GM18517 (cell line): ENCODE results near the gene ZNF611.
"Not testable (repeated sequence)": the region's sequence is repeated elsewhere in the genome, so short reads cannot be mapped to it uniquely, and the experiment has no call there.

ENCODE experiments used
- ATAC-seq: cut with Tn5 transposase; IDR thresholded peaks from one replicate; pipeline ENCODE4 v1.9.1; 2021; ENCODE audit warnings: mild to moderate bottlenecking, moderate library complexity; ENCODE audit not compliant: unreplicated experiment

The ZNF611 gene

DNA sequence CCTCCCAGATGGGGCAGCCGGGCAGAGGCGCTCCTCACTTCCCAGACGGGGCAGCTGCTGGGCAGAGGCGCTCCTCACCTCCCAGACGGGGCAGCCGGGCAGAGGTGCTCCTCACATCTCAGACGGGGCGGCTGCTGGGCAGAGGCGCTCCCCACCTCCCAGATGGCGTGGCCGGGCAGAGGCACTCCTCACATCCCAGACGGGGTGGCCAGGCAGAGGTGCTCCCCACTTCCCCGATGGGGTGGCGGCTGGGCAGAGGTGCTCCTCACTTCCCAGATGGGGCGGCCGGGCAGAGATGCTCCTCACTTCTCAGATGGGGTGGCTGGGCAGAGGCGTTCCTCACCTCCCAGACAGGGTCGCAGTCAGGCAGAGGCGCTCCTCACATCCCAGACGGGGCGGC lies 14.3 kb downstream of the ZNF611 start:
- not testable (repeated sequence) for ATAC-seq

DNA sequence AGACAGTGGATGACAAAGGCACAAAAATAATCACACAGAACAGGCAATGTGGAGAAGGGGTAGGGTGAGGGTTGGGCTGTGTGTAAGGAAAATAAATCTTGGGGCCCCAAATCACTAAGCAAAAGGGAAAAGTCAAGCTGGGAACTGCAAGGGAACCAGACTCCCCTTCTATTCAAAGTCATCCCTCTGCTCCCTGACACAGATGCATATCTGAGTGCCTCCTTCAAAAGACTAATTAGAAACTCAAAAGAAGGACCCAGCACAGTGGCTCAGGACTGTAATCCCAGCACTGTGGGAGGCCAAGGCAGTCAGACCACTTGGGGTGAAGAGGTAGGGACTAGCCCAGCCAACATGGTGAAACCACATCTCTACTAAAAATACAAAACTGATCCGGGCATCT lies 18.3 kb downstream of the ZNF611 start:
- no peak for ATAC-seq

DNA sequence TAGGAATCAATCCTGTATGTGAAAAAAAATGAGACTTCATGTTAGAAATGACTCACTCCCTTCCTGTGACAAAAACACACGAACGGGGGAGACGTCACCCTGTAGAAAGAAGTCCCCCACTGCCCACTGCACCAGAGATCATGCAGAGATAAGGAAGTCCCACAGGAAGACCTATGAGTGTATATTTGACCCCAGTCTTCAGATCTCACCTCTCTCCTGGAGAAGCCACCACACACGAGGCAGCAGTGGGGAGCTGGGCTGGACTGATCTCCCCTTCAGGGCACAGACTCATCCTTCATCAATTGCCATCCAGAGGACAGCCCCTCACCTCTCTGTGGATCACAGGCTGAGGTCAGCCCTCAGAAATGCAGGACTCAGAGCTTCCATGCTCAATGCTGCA lies 18.9 kb downstream of the ZNF611 start:
- ATAC-seq, result not testable (repeated sequence)

DNA sequence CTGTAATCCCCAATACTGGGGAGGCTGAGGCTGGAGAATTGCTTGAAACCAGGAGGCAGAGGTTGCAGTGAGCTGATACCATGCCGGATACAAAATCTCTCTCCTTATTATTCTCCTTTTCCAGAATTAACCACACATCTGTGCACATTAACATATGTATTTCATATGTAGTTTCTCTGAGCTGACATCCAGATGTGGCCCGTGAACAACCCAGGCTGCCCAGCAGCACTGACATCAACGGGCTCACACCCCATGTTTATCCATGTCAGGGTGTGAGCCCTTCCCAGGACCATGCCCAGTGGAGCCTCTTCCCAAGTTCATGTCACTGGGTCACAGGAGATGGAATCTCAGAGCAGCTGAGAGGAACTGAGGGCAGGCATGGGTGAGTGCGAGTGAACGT lies 19.5 kb downstream of the ZNF611 start:
- ATAC-seq, result not testable (repeated sequence)

DNA sequence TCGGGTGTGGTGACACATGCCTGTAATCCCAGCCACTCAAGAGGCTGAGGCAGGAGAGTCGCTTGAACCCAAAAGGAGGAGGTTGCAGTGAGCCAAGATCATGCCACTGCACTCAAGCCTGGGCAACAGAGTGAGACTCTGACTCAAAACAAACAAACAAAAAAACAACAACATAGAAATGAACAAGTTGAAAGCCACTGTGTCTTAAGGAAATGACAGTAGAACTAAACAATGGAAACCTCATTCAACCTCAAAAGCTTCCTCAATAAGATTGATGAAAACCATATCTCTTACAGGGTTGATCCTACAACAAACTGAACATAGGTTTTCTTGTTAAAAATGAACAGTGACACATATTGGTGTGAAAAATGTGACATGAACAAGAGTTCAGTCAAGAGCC lies 21.8 kb downstream of the ZNF611 start:
- ATAC-seq, result not testable (repeated sequence)

DNA sequence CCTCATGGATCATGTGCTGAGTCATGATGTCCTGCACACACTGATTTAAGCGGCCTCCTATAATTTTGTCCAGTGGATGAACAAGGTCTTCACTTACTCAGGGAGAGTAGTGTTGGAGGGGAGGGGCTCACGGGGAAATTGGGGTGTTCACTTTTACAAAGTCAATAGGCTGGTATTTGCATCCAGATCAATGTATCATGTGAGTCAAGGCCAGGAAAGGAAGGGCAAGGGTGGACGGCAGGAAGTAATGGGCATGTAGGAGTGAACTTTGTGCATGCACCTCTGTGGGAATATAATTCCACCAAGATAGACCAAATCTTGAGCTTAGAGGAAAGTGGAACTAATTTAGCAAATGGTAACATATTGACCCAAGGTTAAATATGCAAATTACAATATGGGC lies 23.2 kb downstream of the ZNF611 start:
- not testable (repeated sequence) for ATAC-seq

DNA sequence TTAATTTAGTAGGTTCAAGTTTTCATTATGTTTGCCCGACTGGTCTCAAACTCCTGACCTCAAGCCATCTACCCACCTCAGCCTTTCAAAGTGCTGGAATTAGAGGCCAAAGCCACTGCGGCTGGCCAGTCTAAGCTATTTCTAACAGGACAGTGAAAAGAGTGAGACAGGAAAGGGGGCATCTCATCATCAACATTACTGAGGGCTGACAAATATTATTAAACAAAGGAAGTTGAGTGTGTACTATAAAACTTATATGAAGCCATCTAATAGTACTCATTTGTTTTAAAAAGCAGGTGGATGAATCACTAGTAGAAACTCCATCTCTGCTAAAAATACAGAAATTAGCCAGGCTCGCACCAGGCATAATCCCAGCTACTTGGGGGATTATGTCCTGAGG lies 24.3 kb downstream of the ZNF611 start:
- ATAC-seq, result no peak

DNA sequence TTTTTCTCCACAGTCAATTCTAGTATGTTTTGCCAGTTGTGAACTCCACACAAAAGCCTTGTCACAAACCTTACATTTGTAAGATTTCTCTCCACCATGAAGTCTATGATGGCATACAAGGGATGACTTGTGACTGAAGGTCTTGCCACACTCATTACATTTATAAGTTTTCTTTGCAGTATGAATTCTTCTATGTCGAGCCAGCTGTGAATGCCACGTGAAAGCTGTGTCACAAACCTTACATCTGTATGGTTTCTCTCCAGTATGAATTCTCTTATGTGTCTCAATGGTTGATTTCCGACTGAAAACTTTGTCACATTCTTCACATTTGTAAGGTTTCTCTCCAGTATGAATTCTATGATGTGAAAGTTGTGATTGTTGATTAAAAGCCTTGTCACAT lies 29.2 kb downstream of the ZNF611 start:
- ATAC-seq, result not testable (repeated sequence)

DNA sequence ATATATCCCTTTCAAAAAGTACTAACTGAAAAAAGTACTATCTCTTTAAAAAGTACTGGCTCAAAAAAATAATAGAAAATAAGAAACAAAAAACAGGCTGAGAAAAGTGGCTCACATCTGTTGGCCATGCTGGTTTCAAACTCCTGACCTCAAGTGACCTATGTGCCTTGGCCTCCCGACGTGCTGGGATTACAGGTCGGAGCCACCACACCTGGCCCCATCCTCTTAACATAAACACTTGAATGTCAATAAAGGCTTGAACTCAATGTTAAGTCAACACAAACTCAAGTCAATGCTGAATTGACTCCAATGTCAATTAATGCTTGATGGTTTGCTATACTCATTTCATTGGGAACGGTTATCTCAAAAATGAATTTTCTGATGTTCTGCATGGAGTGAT lies 30.9 kb downstream of the ZNF611 start:
- ATAC-seq, result no peak

DNA sequence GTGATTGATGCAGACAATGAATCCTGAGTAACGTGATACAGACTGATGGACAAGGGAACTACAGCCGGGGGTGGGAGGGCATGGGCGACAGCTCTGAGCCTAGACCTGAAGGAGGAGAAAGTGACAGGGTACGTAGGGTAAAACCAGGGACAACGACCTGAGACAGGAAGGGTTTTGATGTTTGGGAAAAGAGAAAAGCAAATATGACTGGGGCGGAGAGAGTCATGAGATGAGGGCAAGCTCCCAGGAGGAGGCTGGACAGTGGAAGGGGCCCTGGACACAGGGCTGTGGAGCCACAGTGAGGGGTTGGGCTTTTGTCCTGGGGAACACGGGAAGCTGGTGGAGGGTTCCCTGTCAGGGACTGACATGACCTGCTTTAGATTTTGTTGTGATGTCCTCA lies 34.2 kb downstream of the ZNF611 start:
- ATAC-seq, result no peak

DNA sequence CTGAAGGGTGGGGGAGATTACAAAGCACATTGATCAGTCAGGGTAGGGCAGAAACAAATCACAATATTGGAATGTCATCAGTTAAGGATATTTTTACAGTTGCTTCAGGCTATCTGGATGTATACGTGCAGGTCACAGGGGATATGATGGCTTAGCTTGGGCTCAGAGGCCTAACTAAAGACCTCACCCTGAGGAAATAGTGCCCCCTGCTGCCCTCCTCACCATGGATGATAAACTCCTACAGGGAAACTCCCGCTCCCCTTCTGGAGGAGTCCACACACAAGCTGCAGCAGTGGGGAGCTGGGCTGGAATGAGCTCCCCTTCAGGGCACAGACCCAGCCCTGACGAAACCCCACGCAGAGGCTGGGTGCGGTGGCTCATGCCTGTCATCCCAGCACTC lies 35.3 kb downstream of the ZNF611 start:
- ATAC-seq, result not testable (repeated sequence)

DNA sequence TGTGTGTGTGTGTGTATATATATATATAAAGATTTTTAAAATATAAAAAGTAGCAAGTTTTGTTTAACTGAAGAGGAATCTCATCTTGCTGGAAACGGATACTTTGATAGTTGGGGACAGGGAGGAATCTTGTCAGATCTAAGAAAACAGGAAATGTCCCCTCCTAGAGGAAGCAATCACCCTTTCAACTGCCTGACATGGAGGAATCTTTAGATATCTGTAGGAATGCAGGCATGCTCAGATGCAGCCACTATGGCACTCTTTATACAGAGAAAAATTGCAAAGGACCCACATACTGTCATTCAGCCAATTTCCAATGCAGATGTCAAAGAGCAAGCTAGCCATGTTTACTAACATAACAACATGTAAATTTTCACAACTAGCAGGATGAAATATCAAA lies 38.8 kb downstream of the ZNF611 start:
- ATAC-seq, result no peak

DNA sequence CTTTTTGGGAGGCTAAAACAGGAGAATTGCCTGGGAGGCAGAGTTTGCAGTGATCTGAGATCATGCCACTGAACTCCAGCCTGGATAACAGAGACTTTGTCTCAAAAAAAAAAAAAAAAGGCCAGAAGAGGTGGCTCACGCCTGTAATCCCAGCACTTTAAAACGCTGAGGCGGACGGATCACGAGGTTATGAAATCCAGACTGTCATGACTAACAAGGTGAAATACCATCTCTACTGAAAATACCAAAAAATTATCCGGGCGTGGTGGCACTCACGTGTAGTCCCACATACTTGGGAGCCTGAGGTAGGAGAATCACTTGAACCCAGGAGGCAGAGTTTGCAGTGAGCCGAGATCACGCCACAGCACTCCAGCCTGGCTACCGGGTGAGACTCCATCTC lies 39.9 kb downstream of the ZNF611 start:
- no peak for ATAC-seq

DNA sequence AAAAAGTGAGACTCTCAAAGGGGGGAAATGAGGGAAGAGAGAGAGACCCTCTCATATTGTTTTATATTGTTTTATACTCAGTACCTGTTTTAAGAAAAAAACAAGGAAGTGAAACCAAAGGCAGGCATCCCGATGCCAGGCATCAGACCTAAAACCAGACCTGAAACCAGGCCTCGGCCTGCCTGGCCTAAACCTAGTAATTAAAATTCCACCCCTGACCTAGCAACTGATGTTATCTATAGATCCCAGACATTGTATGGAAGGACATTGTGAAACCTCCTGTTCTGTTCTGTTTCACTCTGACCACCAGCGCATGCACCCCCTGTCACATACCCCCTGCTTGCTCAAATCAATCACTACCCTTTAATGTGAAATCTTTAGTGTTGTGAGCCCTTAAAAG lies 40.6 kb downstream of the ZNF611 start:
- not testable (repeated sequence) for ATAC-seq

DNA sequence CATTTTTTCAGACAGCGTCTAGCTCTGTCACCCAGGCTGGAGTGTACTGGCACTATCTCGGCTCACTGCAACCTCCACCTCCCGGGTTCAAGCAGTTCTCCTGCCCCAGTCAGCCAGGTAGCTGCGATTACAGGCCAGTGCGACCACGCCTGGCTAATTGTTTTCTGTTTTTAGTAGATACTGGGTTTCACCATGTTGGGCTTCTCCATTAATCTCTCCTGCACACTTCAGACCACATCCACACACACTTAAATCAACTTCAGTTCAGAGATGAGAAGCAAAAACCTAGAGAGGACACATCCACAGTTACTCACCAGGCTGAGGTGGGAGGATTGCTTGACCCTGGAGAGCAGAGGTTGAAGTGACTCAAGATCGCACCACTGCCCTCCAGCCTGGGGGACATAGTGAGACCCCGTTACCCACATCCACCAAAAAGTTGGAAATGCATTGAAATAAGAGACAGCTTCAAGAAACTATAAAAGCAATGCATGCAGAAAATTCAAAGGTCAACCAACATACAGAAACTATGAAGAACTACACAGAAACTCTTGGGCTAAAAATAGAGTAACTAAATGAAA lies 42.3 kb downstream of the ZNF611 start:
- no peak for ATAC-seq

DNA sequence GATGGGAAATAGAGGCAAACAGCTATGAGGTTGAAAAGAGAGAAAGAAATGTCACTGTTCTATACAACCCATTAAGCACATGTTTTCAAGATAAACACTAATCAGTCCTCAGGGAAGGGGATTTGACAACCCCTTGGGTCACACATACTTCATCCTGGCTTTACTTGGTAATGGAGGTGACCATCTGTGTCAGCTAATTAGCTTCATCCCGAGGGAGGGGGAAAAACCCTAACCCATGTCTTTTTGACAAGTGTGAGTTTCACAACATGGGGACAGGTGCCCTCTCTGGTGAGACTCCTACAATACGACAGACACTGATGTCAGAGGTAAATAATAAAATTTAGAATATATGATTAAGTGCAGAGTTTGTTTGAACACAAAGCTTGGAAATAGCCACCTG lies 43.1 kb downstream of the ZNF611 start:
- no peak for ATAC-seq

DNA sequence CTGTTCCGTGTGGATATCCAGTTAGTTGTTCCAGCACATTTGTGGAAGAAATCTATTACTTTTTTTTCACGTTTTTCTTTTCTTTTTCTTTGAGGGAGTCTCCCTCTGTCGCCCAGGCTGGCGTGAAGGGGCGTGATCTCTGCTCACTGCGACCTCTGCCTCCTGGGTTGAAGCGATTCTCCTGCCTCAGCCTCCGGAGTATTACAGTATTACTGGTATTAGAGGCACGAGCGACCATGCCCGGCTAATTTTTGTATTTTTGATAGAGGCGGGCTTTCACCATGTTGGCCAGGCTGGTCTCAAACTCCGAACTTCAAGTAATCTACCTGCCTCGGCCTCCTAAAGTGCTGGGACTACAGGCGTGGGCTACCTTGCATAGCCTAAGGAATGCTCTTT lies 43.6 kb downstream of the ZNF611 start:
- no peak for ATAC-seq

DNA sequence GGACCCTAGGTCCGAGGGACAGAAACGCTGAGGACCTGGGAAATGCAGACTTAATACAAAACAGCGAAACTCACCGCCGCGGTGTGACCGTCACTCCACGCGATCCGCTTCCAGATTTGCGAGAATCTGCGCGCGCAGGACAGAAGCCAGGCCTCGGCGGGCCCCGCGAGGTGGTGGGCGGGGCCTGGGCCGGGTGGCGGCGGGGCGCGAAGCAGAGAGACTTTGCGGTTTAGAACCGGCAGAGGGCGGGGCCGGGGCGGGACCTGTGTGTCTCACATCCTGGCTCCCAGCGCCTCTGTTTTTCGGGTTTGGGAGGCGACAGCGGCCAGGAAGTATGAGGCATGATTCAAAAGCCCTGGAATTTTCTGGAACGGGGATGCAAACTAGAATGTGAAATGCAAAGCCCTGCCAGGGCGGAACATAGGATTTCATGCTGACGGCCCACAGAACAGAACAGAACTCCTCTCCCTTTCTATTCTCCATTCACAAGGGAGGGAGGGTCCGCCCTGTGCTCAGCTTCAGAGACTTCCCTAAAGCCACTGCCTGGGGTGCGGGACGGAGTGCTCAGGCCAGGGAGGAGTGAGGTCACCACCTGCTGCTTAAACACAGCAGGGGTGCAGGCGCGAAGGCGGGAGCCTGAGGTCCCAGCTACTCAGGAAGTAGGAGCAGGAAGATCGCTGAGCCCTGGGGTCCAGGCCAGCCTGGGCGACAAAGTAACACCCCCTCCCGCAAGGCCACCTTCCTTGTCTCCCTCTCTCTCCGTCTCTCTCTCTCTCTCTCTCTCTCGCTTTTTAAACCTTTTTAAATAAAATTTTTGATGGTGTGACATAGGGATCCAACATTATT lies 44.3 kb downstream of the ZNF611 start:
- peak; percentile 82 for ATAC-seq

DNA sequence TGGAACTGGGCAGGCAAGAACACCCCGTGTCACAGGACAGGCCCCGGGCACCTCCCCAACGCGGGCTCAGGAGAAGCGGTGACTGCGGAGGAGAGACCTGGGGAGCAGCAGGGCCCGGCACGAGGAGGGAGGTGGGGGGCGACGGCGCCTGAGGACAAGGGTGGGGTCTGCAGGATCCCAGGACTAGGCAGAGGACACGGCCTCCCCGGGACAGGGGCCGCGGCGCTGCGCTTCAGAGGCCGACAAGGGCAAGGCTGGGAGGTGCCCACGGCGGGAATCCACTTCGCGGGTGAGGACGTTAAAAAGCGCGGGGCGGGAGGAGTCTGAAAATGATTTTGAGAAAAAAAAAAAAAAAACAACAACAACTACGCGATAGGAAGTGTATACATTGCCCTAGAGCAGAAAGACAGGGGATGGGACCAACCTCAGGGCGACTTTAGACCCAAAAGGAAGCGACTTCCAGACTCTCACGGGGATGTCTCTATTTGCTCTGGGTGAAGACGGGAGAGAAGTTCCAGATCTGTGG lies 44.9 kb downstream of the ZNF611 start:
- peak; percentile 50 for ATAC-seq

DNA sequence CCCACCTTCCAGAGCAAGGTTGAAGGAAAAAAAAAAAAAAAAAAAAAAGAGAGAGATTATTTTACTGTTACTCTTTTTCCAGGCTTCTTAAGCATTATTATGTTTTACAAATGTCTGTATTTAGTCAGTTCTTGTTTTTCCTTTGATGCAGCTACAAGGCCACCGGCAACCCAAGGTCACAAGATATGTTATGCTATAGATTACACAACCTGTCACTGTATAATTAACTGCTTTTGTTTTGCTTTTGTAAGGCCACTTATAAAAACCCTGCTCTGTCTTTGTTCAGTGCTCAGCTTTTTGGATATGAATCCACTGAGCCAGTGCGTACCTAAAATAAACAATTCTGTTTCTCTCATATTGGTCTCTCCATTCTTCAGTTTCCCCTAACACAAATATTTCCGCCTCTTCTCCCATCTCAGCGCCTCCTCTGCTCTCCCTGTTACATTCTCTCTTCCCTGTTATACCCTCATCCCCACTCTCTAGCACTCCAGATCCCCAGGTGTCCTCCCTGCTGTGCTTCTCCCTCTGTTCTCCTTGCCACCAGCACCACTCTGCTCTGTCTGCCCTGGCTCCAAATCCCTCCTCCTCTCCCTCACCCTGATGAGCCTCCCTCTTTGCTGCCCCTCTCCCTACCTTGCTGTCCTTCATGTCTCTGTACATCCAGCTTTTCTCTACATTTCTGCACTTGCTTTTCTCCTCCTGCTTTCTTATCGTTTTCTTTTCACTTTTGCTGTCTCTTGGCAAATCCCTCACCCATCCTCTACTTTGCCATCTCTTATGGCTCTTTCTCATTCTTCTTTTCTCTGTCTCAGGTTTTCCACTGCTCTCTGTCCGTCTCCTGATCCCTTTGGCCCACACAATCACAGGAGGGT lies 45.7 kb downstream of the ZNF611 start:
- not testable (repeated sequence) for ATAC-seq

DNA sequence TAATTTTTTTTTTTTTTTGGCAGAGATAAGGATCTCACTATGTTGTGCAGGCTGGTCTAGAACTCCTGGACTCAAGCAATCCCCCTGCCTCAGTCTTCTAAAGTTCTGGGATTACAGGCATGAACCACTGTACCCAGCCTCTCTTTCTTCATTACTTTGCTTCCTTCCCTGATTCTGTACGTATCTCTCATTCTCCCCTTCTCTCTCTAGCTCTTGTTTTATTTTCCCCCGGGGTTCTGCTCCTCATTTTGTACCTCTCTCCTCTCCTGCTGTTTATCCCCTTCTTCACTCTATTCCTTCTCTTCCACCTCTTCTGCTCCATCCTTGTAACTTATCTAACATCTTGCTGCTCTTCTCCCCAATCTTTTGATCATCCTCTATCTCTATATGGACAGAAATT lies 46.5 kb downstream of the ZNF611 start:
- no peak for ATAC-seq
